Measurements from ENCODE around the gene SLC28A1.

The SLC28A1 gene

GRCh38 chr15:84942456-84942855 lies 58.0 kb downstream of the SLC28A1 start:
- no peak overlapping the region for H3K4me3 ChIP-seq (ENCODE audit: low read depth, low read length)
- no peak for TF ChIP-seq CTCF (IDR thresholded peaks at IDR 0.05; ENCODE audit: control insufficient read depth, extremely low read depth, insufficient read depth)

GRCh38 chr15:84944311-84944710 lies 59.8 kb downstream of the SLC28A1 start:
- no peak for TF ChIP-seq CTCF (IDR thresholded peaks at IDR 0.05; ENCODE audit: control insufficient read depth, extremely low read depth, insufficient read depth)
- no peak for DNase-seq (ENCODE audit: low read depth)

More at GRCh38 chr15:84942456-84942855, 58.0 kb downstream of the SLC28A1 start:
- no peak for DNase-seq (ENCODE audit: low read depth)

GRCh38 chr15:84944861-84945260 lies 60.4 kb downstream of the SLC28A1 start:
- DNase-seq (ENCODE audit: low read depth) = no peak
- TF ChIP-seq CTCF (IDR thresholded peaks at IDR 0.05; ENCODE audit: control insufficient read depth, extremely low read depth, insufficient read depth) = no peak

More at GRCh38 chr15:84944311-84944710, 59.8 kb downstream of the SLC28A1 start:
- no peak overlapping the region for H3K4me3 ChIP-seq (ENCODE audit: low read depth, low read length)

GRCh38 chr15:84946772-84947489 lies 62.5 kb downstream of the SLC28A1 start:
- H3K4me3 ChIP-seq (ENCODE audit: low read depth, low read length) = no peak overlapping the region
- no peak for DNase-seq (ENCODE audit: low read depth)
- TF ChIP-seq CTCF (IDR thresholded peaks at IDR 0.05; ENCODE audit: control insufficient read depth, extremely low read depth, insufficient read depth) = no peak

More at GRCh38 chr15:84944861-84945260, 60.4 kb downstream of the SLC28A1 start:
- no peak overlapping the region for H3K4me3 ChIP-seq (ENCODE audit: low read depth, low read length)

GRCh38 chr15:84947947-84948830 lies 63.7 kb downstream of the SLC28A1 start:
- DNase-seq (ENCODE audit: low read depth) = no peak

GRCh38 chr15:84949043-84949442 lies 64.6 kb downstream of the SLC28A1 start:
- H3K4me3 ChIP-seq (ENCODE audit: low read depth, low read length) = no peak overlapping the region
- TF ChIP-seq CTCF (IDR thresholded peaks at IDR 0.05; ENCODE audit: control insufficient read depth, extremely low read depth, insufficient read depth) = no peak
- no peak for DNase-seq (ENCODE audit: low read depth)

More at GRCh38 chr15:84947947-84948830, 63.7 kb downstream of the SLC28A1 start:
- H3K4me3 ChIP-seq (ENCODE audit: low read depth, low read length) = no peak overlapping the region
- TF ChIP-seq CTCF (IDR thresholded peaks at IDR 0.05; ENCODE audit: control insufficient read depth, extremely low read depth, insufficient read depth) = no peak
